ENCODE measurements around the gene SCP2D1.

Gene SCP2D1

DNA sequence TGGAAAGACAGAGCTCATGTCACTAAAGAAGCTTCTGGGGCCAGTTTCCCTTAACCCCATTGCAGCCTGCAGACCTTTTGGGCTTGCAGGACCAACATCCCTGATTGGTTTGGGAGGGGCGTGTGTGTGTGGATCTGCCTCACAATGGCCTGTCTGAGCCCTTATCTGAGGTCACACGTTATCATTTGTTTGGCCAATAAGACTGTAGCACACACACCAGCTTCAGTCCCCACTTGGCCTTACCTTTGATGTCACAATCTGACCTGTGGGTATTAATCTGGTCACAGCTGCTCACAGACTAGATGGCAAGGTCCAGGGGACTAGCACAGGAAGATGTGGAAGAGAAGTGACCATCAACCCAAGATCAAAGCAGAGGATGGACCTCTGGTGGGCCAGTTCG, at the start of gene SCP2D1:
Gene SCP2D1 (plus strand): TSS at position 301 of the 400 bp plus-strand sequence. CDS start 33 bp downstream, at position 334.
- no peak for DNase-seq (ENCODE audit: extremely low spot score)
- TF ChIP-seq, protein P1, sequence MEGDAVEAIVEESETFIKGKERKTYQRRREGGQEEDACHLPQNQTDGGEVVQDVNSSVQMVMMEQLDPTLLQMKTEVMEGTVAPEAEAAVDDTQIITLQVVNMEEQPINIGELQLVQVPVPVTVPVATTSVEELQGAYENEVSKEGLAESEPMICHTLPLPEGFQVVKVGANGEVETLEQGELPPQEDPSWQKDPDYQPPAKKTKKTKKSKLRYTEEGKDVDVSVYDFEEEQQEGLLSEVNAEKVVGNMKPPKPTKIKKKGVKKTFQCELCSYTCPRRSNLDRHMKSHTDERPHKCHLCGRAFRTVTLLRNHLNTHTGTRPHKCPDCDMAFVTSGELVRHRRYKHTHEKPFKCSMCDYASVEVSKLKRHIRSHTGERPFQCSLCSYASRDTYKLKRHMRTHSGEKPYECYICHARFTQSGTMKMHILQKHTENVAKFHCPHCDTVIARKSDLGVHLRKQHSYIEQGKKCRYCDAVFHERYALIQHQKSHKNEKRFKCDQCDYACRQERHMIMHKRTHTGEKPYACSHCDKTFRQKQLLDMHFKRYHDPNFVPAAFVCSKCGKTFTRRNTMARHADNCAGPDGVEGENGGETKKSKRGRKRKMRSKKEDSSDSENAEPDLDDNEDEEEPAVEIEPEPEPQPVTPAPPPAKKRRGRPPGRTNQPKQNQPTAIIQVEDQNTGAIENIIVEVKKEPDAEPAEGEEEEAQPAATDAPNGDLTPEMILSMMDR (IDR thresholded peaks at IDR 0.05; ENCODE audit: control extremely low read depth, extremely low read depth, low read depth, missing control alignments): no peak
- CTCF ChIA-PET: interaction anchor here (1.3 to 2.5 kb wide), 2 partner anchors 10 to 12 kb away, joined by 3 to 10 read pairs; no protein-coding TSS in a partner anchor
- POLR2A ChIA-PET: interaction anchor here (0.5 kb wide), 1 partner anchor 1148 kb away, joined by 4 read pairs; no protein-coding TSS in a partner anchor

DNA sequence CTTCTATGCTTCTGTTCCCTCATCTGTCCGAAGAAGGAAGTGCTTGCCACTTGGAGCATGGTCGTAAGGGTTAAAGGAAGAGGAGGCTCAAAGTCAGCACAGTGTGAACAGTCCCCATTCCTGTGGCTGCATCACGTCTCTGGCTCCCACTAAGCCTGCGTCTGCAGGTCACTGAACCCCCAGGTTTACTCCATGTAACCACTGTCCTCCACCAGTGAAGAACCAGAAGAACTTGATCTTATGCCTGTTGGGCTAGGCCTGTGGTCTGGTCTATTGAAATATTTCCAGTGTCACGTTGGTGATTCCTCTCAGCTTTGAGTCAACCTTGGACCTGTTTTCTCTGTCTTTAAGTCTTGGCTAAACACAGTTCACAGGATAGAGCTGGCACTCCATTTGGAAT, 45.9 kb upstream of the SCP2D1 start:
- CTCF ChIA-PET: interaction anchor here (1.0 kb wide), 1 partner anchor 9 kb away, joined by 3 read pairs; no protein-coding TSS in a partner anchor
- TF ChIP-seq, protein P1 (IDR thresholded peaks at IDR 0.05; ENCODE audit: control extremely low read depth, extremely low read depth, low read depth, missing control alignments): no peak
- no peak for DNase-seq (ENCODE audit: extremely low spot score)
- POLR2A ChIA-PET: no interaction called here

DNA sequence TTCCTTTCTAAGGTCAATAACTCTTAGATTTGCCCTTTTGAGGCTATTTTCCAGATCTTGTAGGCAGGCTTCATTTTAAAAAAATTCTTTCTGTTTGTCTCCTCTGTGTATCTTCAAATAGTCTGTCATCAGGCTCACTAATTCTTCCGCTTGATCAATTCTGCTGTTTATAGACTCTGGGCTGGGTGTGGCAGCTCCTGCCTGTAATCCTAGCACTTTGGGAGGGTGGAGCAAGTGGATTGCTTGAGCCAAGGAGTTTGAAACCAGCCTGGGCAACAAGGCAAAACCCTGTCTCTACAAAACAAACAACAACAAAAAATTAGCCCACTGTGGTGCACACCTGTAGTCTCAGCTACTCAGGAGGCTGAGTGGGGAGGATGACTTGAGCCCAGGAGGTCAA, 40.0 kb upstream of the SCP2D1 start:
- no peak for DNase-seq (ENCODE audit: extremely low spot score)
- ChIA-PET CTCF (no interaction called here), POLR2A (no interaction called here)
- TF ChIP-seq, protein P1 (IDR thresholded peaks at IDR 0.05; ENCODE audit: control extremely low read depth, extremely low read depth, low read depth, missing control alignments): no peak

DNA sequence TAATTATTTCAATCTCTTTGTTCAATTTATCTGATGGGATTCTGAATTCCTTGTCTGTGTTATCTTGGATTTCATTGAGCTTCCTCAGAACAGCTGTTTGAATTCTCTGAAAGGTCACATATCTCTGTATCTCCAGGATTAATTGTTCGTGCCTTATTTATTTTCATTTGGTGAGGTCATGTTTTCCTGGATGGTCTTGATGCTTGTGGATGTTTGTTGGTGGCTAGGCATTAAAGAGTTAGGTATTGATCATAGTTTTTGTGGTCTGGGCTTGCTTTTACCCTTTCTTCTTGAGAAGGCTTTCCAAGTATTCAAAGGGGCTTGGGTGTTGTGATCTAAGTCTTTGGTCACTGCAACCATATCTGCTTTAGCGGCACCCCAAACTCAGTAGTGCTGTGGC, 39.4 kb upstream of the SCP2D1 start:
- TF ChIP-seq, protein P1 (IDR thresholded peaks at IDR 0.05; ENCODE audit: control extremely low read depth, extremely low read depth, low read depth, missing control alignments): no peak
- no peak for DNase-seq (ENCODE audit: extremely low spot score)
- ChIA-PET CTCF (no interaction called here), POLR2A (no interaction called here)

DNA sequence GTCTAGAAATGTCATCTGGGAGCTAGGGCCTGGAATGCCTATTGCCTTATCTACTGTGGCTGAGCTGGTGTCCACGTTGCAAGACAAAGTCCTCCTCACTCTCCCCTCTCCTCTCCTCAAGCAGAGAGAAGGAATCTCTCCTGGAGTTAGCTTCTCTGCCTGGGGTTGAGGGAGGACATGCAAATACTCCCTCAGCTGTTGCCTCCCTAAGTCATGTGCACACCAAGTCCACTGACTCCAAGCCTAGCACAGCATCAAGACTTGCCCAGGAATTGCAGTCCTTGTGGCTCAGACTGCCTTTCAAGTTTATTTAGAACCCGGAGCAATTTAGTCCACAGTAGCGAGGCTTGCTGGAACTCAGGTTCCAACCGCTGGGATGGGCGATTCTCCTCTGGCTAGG, 38.0 kb upstream of the SCP2D1 start:
- TF ChIP-seq, protein P1 (IDR thresholded peaks at IDR 0.05; ENCODE audit: control extremely low read depth, extremely low read depth, low read depth, missing control alignments): no peak
- no peak for DNase-seq (ENCODE audit: extremely low spot score)
- ChIA-PET CTCF (no interaction called here), POLR2A (no interaction called here)

DNA sequence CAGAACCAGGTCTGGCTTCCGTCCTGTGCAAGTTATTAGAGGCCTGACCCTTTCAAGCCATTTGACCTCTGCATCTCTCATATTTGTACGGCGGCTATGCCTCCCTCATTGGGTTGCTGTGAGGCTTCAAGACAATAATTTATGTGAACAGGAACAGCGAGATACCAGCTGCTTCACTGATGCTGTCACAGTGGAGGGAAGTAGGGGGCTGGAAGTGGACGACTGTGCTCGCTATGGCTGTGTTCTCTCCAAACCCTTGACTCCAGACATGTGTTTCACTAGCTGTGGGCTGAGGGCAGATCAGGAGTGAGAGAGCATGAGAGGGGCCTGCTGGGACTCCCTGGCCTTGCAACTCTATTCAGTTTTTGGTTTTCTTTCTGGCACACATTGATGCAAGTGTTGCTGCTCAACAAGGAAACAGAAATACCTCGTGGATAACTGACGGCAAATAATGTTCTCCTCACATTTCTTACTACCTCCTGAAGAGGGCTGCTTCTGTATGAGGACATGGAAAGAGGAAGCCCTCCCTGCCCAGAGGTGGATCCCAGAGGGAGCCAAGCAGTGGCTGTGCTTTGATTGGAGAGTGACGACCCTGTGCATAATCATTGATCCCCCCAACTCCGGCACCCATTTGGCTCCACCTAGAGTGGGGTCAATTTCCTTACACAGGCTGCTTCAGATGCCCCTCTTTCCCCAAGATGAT, 34.7 kb upstream of the SCP2D1 start:
- CTCF ChIA-PET: no interaction called here
- POLR2A ChIA-PET: no interaction called here
- TF ChIP-seq, protein P1 (IDR thresholded peaks at IDR 0.05; ENCODE audit: control extremely low read depth, extremely low read depth, low read depth, missing control alignments): no peak
- no peak for DNase-seq (ENCODE audit: extremely low spot score)
